Fibroblast of mammary gland (primary cell): ENCODE measurements around the gene NAGK.
A peak's percentile ranks its signal among the peaks of the same experiment; 100 is the strongest.
"Not testable (repeated sequence)": the region's sequence is repeated elsewhere in the genome, so short reads cannot be mapped to it uniquely, and the experiment has no call there.

Source experiments
- DNase-seq: peaks from one replicate; pipeline ENCODE4 v3.0.0-alpha.2; 2010; ENCODE audit warnings: low read depth
- H3K4me3 ChIP-seq: 2 replicates; pipeline ENCODE4 v1.5.1; 2011; ENCODE audit warnings: low read depth, mild to moderate bottlenecking, low read length, moderate library complexity; ENCODE audit not compliant: control insufficient read depth
- TF ChIP-seq, protein P1 (sequence below): conservative IDR thresholded peaks from 2 replicates; pipeline ENCODE4 v1.5.1; 2011; ENCODE audit warnings: low read depth, low read length, inconsistent platforms; ENCODE audit not compliant: control insufficient read depth, insufficient read depth

Gene NAGK

DNA sequence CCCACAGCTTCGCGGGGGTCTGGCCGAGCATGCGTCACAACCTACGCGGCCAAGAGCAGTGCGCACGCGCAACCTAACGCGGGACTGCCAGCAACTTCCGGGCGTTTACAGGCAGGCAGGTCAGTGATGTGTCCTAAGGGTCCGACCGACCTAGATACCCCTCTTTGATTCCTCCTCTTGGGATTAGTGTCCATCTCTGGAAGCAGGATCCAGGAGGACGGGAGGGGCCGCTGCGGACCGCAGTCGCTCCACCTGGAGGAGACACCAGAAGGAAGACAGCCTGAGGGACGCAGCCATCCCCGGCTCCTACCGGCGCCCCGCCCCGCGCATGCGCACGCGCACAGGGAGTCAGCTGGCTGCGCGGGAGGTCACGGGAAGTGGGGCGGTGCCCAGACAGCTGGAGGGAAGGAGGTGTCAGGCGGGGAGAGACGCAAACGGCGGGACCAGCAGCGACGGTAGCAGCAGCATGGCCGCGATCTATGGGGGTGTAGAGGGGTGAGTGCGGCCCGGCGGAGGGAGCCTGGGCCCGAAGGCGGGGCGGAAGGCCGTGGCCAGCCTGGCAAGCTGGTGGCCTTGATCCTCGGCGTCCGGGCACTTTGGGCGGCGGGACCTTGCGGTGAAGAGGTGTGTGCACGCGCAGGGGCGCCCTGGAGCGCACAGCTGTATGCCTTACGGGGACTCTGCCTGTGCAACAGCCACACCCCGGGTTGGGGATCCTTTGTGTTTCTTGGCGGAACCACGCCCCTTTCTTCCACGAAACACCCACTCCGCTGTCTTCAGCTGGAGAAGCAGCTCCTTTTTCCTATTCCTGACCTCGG, at the start of gene NAGK:
Gene NAGK (plus strand): TSS at position 431 of the 818 bp plus-strand sequence. CDS start 36 bp downstream, at position 467.
- peak within 1 kb of the TSS; percentile 90 for H3K4me3 ChIP-seq
- DNase-seq, result peak; percentile 94
- TF ChIP-seq, protein P1, sequence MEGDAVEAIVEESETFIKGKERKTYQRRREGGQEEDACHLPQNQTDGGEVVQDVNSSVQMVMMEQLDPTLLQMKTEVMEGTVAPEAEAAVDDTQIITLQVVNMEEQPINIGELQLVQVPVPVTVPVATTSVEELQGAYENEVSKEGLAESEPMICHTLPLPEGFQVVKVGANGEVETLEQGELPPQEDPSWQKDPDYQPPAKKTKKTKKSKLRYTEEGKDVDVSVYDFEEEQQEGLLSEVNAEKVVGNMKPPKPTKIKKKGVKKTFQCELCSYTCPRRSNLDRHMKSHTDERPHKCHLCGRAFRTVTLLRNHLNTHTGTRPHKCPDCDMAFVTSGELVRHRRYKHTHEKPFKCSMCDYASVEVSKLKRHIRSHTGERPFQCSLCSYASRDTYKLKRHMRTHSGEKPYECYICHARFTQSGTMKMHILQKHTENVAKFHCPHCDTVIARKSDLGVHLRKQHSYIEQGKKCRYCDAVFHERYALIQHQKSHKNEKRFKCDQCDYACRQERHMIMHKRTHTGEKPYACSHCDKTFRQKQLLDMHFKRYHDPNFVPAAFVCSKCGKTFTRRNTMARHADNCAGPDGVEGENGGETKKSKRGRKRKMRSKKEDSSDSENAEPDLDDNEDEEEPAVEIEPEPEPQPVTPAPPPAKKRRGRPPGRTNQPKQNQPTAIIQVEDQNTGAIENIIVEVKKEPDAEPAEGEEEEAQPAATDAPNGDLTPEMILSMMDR, result no peak

- H3K4me3 ChIP-seq, DNase-seq: not testable (repeated sequence)
Observed at GRCh38 chr2:71019989-71020388, 48.5 kb upstream of the NAGK start.

GRCh38 chr2:71021394-71021793, 47.1 kb upstream of the NAGK start:
- H3K4me3 ChIP-seq, DNase-seq: not testable (repeated sequence)

DNA sequence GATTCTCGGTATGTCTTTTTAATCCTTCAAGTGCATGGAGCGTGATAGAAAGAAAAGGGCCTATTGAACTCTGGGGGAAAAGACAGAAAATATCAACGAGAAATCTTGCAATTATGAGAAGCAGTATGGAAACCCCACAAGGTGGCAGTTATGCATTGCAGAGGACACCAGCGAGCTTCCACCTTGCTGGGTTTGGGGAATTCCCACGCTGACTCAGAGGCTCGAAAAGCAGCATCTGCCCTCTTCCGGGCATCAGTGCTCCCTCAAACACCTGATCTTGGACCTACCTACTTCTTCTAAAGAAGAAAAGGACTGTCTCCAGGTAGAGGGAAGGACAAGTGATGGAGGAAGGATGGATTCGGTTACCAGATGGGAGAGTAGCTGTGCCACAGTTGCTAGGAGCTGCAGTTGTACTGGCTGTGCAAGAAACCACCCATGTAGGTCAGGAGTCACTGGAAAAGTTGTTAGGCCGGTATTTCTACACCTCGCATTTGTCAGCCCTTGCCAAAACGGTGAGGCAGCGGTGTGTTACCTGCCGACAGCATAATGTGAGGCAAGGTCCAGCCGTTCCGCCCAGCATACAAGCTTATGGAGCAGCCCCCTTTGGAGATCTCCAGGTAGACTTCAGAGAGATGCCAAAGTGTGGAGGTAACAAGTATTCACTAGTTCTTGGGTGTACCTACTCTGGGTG, 44.8 kb upstream of the NAGK start:
- not testable (repeated sequence) for DNase-seq, H3K4me3 ChIP-seq

GRCh38 chr2:71036296-71036695, 32.2 kb upstream of the NAGK start:
- DNase-seq, H3K4me3 ChIP-seq: not testable (repeated sequence)

DNA sequence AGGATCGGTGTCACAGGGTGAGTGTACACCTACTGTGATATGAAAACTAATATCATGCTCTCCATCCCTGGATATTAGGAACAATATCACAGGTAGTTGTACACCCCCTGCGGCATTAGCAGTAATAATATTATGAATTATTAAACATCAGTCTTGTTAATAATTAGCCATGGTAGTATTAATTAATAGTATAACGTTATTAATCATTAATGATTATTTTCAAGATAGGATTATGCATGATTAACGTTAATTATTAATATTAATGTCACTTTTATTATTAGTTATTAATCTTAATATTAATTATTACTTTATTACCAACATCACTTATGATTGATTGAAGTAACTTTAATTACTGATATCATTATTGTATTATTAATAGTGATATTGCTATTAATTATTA, 26.2 kb upstream of the NAGK start:
- no peak overlapping the region for H3K4me3 ChIP-seq
- TF ChIP-seq, protein P1, result no peak
- no peak for DNase-seq

DNA sequence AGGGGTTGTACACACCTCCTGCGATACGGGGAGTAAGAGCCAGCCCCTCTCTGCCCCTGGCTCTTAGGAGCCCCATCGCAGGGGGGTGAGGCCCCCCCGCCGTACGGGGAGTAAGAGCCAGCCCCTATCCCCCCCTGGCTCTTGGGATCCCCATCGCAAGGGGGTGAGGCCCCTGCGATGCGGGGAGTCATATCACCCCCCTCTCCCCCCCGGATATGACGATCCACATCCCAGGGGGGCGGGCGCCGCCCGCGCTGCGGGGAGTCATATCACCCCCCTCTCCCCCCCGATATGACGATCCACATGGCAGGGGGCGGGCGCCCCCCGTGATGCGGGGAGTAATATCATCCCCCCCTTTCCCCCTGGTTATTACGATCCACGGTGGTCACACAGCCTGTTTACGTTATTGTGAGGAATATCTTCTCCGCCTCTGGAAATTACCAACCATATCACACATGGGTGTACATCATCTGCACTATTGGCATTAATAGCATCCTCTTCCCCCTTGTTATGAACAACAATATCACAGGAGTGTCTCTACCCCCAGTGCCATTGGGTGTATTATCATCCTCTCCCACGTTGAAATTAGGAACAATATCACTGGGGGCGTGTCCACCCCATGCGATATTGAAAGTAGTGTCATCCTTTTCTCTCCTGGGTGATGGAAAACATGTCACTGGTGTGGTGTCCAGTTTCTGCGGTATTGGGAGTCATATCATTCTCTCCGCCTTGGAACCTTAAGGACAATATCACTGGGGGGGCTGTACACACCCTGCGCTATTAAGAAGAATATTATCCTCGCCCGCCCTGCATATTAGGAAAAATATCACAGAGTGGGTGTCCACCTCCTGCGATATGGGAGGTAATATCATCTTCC, 24.7 kb upstream of the NAGK start:
- no peak for DNase-seq
- TF ChIP-seq, protein P1, result no peak
- no peak overlapping the region for H3K4me3 ChIP-seq

DNA sequence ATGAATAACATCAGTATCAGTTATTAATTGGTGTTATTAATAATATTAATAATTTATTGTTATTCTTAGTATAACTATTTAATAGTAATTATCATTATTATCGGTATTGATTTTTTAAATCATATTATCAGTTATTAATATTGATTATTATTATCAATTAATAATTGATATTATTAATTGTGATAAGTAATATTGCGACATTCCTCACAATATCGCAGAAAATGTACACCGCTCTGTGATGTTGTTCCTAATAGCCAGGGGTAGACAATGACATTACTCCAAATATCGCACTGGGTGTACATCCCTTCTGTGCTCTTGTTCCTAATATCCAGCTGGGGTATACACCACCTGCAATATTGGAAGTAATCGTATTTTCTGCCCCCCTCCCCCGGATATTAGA, 23.3 kb upstream of the NAGK start:
- TF ChIP-seq, protein P1, result no peak
- no peak for DNase-seq
- H3K4me3 ChIP-seq, result no peak overlapping the region
